SK-N-SH treated with all-trans-retinoic acid at 6 μM for 48 hours (cell line): Measurements from ENCODE around the gene GLB1L3.
A peak's percentile ranks its signal among the peaks of the same experiment; 100 is the strongest.

Experiments
- ATAC-seq: fragments of 200-7000 bp; cut with Tn5 transposase; 3 replicates; pipeline ENCODE4 v1.9.1; 2020; ENCODE audit warnings: mild to moderate bottlenecking, moderate library complexity
- ARNTL ChIP-seq: fragments of 450-650 bp; formaldehyde crosslinking; IDR thresholded peaks from 2 replicates; pipeline ENCODE4 v1.5.0; 2020; ENCODE audit warnings: low read depth, mild to moderate bottlenecking, moderate library complexity, borderline replicate concordance
- CREB5 ChIP-seq: fragments of 250-450 bp; sonication (Bioruptor Pico); IDR thresholded peaks from 2 replicates; pipeline ENCODE4 v1.5.1; 2020; ENCODE audit warnings: low read depth, mild to moderate bottlenecking, moderate library complexity
- CSDC2 ChIP-seq: fragments of 250-450 bp; sonication (Bioruptor Pico); IDR thresholded peaks from 2 replicates; pipeline ENCODE4 v1.5.0; 2020; ENCODE audit warnings: mild to moderate bottlenecking, moderate library complexity
- CSRNP3 ChIP-seq: fragments of 250-450 bp; sonication (Bioruptor Pico); IDR thresholded peaks from 2 replicates; pipeline ENCODE4 v1.5.1; 2021; ENCODE audit warnings: mild to moderate bottlenecking, moderate library complexity
- ESRRG ChIP-seq: fragments of 250-450 bp; sonication (Bioruptor Pico); IDR thresholded peaks from 2 replicates; pipeline ENCODE4 v1.6.1; 2021; ENCODE audit warnings: mild to moderate bottlenecking
- GLIS3 ChIP-seq: fragments of 250-450 bp; sonication (Bioruptor Pico); IDR thresholded peaks from 2 replicates; pipeline ENCODE4 v1.5.0; 2020; ENCODE audit warnings: mild to moderate bottlenecking, moderate library complexity
- PATZ1 ChIP-seq: fragments of 250-450 bp; sonication (Bioruptor Pico); IDR thresholded peaks from 2 replicates; pipeline ENCODE4 v1.8.0; 2020; ENCODE audit warnings: mild to moderate bottlenecking, moderate library complexity, borderline replicate concordance
- PPARA ChIP-seq: fragments of 250-450 bp; sonication (Bioruptor Pico); IDR thresholded peaks from 2 replicates; pipeline ENCODE4 v1.5.0; 2020; ENCODE audit warnings: mild to moderate bottlenecking, borderline replicate concordance
- TOX ChIP-seq: fragments of 250-450 bp; sonication (Bioruptor Pico); IDR thresholded peaks from 2 replicates; pipeline ENCODE4 v1.8.0; 2021; ENCODE audit warnings: mild to moderate bottlenecking, moderate library complexity, borderline replicate concordance
- ZC3H10 ChIP-seq: fragments of 250-450 bp; sonication (Bioruptor Pico); IDR thresholded peaks from 2 replicates; pipeline ENCODE4 v1.5.1; 2021; ENCODE audit warnings: mild to moderate bottlenecking, moderate library complexity
- ZFP3 ChIP-seq: fragments of 250-450 bp; sonication (Bioruptor Pico); IDR thresholded peaks from 2 replicates; pipeline ENCODE4 v1.5.0; 2020; ENCODE audit warnings: mild to moderate bottlenecking, moderate library complexity
- ZFP30 ChIP-seq: fragments of 450-650 bp; formaldehyde crosslinking; IDR thresholded peaks from 2 replicates; pipeline ENCODE4 v1.5.0; 2022; ENCODE audit warnings: mild to moderate bottlenecking, moderate library complexity
- ZNF565 ChIP-seq: fragments of 450-650 bp; formaldehyde crosslinking; conservative IDR thresholded peaks from 2 replicates; pipeline ENCODE4 v1.5.0; 2020; ENCODE audit warnings: low read depth, mild to moderate bottlenecking, moderate library complexity
- ZNF70 ChIP-seq: fragments of 450-650 bp; formaldehyde crosslinking; IDR thresholded peaks from 2 replicates; pipeline ENCODE4 v1.5.0; 2020; ENCODE audit warnings: mild to moderate bottlenecking, moderate library complexity
- TF ChIP-seq, protein P1 (sequence below): fragments of 250-450 bp; sonication (Bioruptor Pico); IDR thresholded peaks from 2 replicates; pipeline ENCODE4 v1.8.0; 2021; ENCODE audit warnings: low read depth, mild to moderate bottlenecking, moderate library complexity, borderline replicate concordance

GLB1L3 gene

GRCh38 chr11:134275188-134275533 is 1.0 kb upstream of the GLB1L3 start:
- TF ChIP-seq ZNF70 (CRISPR knock-in tag) (no peak), ARNTL (CRISPR knock-in tag) (no peak), CSRNP3 (CRISPR knock-in tag) (no peak), PATZ1 (no peak), ZFP30 (CRISPR knock-in tag) (no peak), ZNF565 (CRISPR knock-in tag) (no peak)
- no peak for ATAC-seq

- peak; percentile 36 for ATAC-seq
- TF ChIP-seq, protein P1, sequence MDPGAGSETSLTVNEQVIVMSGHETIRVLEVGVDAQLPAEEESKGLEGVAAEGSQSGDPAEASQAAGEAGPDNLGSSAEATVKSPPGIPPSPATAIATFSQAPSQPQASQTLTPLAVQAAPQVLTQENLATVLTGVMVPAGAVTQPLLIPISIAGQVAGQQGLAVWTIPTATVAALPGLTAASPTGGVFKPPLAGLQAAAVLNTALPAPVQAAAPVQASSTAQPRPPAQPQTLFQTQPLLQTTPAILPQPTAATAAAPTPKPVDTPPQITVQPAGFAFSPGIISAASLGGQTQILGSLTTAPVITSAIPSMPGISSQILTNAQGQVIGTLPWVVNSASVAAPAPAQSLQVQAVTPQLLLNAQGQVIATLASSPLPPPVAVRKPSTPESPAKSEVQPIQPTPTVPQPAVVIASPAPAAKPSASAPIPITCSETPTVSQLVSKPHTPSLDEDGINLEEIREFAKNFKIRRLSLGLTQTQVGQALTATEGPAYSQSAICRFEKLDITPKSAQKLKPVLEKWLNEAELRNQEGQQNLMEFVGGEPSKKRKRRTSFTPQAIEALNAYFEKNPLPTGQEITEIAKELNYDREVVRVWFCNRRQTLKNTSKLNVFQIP: no peak
- TF ChIP-seq GLIS3 (CRISPR knock-in tag) (no peak), ZFP30 (CRISPR knock-in tag) (no peak), ZNF70 (CRISPR knock-in tag) (no peak), ESRRG (CRISPR knock-in tag) (no peak), CREB5 (CRISPR knock-in tag) (no peak), ZFP3 (CRISPR knock-in tag) (no peak), PPARA (CRISPR knock-in tag) (no peak), ZC3H10 (CRISPR knock-in tag) (no peak), PATZ1 (no peak), ARNTL (CRISPR knock-in tag) (no peak)
- TF ChIP-seq, all 23 proteins: peak for 0
These were observed 410 bp downstream of the GLB1L3 start for GRCh38 chr11:134276396-134277182.

DNA sequence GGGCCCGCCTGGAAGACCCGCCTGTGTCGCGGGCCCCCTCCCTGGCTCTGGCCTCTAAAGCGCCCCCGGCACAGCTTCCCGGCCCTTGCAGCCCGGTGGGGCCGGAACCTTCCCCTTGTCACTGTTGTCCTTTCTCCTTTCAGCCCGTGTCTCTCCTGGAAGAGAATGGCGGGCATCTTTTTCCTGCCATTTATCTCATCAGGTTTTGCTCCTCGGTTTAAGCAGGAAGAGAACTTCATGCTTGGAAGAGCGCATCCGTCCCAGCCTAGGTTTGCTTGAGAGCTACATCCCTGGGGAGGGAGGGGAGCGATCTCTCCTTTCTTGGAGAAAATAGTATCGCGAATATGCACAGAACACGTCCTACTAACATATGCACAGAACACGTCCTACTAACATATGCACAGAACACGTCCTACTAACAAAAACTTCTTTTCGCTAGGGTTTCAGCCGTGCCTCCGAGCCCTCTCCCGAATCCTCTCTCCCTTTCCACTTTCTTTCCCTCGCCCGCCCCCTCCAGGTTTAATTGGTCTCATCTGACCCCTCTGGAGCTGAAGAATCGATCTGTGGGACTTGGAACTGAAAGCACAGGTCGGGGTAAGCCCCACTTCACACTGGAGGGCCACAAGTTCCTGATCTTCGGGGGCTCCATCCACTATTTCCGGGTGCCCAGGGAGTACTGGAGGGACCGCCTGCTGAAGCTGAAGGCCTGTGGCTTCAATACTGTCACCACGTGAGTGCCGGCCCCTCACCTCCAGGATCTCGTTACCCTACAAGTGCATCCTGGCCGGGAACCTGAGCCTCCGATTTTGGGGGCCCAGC is 1.2 kb downstream of the GLB1L3 start:
- no peak for ATAC-seq
- TF ChIP-seq ZNF70 (CRISPR knock-in tag): no peak
- no peak for TF ChIP-seq CSDC2 (CRISPR knock-in tag)
- TF ChIP-seq PPARA (CRISPR knock-in tag): no peak
- TF ChIP-seq ARNTL (CRISPR knock-in tag): no peak
- TF ChIP-seq ESRRG (CRISPR knock-in tag): no peak
- TF ChIP-seq, protein P1: no peak
- no peak for TF ChIP-seq ZFP30 (CRISPR knock-in tag)
- no peak for TF ChIP-seq ZC3H10 (CRISPR knock-in tag)
- TF ChIP-seq TOX (CRISPR knock-in tag): no peak
- TF ChIP-seq CSRNP3 (CRISPR knock-in tag): no peak
- TF ChIP-seq CREB5 (CRISPR knock-in tag): no peak
